Medulla oblongata (tissue), 1 donor: ENCODE measurements around the gene PRR23E.

ENCODE experiments used
- DNase-seq: peaks from one replicate; pipeline ENCODE4 v3.0.0-alpha.2; 2015; ENCODE audit errors: extremely low spot score

The PRR23E gene

DNA sequence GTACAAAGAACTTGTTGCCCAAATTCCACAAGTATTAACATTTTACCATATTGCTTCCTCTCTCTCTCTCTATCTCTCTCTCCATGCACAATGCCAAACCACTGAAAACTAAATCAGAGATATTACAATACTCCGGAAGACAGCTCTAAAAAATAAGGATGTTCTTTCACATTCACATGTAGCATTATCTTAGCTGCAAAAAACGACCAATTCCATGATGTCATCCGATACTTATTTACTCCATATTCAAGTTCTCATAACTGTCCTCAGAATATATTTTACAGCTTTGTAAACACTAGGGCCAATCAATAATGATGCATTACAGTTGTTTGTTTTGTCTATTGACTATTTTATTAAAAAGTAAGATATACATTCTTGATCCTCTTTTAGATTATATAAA is 7.7 kb upstream of the PRR23E start:
- DNase-seq: no peak

DNA sequence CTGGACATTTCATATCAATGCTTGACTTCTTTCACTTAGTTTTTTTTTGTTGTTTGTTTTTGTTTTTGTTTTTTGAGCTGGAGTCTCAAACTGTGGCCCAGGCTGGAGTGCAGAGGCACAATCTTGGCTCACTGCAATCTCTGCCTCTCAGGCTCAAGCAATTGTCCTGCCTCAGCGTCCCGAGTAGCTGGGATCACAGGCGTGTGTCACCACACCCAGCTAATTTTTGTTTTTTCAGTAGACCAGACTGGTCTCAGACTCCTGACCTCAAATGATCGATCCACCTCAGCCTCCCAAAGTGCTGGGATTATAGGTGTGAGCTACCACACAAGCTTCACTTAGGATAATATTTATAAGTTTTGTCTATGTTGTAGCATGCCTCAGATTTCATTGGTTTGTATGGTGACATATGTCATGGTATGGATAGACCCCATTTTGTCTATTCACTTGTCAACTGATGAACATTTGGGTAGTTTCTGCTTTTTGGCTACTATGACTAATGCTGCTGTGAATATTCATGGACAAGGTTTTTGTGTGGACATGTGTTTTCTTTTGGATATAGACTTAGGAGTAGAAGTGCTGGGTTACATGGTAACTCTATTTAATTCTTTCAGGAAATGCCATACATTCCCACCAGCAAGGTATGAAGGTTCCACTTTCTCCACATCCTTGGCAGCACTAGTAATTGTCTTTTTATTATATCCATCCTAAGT is 6.8 kb upstream of the PRR23E start:
- no peak for DNase-seq

DNA sequence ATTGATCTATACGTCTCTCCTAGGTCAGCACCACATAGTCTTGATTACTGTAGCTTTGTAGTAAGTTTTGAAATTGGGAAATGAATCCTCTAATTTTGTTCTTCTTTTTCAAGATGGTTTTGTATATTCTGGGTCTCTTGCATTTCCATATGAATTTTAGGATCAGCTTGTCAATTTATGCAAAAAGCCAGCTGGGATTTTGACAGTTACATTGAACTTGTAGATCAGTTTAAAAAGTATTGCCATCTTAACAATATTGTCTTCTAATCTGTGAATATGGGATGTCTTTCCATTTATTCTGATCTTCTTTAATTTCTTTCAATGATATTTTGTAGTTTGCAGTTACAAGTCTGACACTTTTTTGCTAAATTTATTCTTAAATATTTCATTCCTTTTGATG is 5.6 kb upstream of the PRR23E start:
- DNase-seq: no peak

DNA sequence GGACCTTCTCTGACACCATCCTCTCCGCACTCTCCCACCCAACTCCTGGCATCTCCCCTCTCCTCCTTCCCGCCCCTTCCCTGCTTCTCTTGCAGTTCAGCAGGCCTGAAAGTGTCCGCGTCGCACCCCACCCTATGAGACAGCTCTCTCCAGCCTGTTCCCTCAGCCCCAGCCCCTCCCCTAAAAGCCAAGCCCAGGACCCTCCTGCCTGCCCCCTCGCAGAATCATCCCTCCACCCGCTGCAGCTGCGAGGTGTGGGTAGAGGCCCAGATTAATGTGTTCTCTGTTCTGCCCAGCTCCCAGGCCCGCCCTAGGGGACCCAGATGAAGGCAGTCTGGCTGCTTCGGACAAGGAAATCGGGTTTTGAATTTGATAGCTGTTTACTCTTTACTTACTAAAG is 410 bp downstream of the PRR23E start:
- no peak for DNase-seq

DNA sequence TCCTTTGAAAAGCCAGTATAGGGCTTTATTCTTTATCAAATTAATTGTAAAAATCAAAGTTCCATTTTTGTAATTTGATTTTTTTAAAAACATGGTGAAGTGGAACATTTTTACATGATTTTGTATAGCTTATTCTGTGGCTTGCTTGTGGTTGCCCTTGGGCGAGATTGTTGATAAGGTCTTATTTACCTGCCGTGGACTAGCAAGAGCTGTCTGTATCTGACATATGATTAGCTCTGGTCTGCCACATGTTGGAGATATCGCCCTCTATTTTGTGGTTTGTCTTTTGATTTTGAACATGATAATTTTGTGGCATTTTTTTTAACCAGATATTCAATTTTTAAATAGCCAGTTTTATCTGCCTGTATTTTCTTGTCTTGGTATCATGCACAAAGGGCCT is 844 bp downstream of the PRR23E start:
- DNase-seq: no peak

DNA sequence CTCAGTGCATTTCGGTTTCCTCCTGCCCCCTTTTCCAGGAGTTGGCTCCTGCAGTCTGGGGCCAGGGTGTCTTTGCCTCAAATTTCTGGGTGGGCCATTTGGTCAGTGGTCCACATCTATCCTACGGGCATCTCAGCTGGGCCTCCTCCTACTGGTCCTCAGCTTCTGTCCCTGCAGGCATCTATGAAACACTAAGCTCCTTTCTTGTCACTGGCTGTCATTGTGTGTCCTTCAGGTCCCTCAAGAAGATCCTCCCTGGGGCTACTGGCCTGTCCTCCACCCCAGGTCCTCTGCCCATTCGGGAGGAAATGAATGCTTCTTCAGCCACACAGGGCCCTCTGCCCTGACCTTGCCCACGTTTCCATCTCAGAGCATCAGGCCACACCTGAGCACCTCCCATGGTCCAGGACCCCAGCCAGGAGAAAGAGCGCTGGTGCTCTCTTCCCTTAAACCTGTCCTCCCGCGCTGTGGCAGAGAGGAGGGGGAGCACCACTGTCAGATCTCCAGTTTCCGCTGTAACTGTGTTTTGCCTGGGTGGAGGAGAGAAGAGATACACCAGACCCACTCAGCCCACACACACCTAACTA is 1.8 kb downstream of the PRR23E start:
- no peak for DNase-seq

DNA sequence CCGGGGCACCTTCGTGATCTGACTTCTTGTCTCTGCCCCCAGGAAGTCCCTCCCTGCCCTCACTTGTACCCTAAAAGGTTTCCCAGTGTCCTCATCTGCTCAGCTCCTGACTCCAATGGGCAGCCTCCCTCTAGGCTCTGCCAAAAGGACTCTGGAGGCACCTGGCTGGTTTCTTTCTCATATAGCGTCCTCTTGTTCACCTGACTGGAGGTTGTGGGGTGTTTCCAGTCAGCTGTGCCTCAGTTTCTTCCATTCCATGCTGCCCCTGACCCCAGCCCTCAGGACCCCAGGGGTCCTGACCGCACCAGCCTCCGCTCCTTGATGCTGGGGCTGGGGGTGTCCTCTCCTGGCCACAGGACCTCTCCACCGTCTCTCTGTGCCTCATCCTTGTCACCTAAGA is 2.5 kb downstream of the PRR23E start:
- DNase-seq: no peak

DNA sequence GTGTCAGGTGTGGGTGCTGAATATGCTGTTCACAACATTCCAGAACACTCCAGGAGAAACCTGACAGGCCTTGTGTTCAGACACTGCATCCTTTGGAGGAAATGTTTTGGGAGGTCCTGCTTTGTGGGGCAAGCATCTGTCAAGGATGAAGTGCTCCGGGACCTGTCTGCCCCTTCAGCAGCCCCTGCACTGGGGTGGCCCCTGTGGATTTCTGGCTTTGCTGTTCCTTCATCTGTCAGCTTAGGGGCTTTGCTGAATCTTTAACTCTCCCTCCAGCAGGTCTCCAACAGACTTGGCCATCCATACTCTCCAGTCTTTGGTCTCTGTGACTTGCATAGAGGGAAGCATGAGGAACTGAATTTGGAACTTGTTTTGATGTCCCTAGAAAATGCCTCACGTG is 3.1 kb downstream of the PRR23E start:
- DNase-seq: no peak

DNA sequence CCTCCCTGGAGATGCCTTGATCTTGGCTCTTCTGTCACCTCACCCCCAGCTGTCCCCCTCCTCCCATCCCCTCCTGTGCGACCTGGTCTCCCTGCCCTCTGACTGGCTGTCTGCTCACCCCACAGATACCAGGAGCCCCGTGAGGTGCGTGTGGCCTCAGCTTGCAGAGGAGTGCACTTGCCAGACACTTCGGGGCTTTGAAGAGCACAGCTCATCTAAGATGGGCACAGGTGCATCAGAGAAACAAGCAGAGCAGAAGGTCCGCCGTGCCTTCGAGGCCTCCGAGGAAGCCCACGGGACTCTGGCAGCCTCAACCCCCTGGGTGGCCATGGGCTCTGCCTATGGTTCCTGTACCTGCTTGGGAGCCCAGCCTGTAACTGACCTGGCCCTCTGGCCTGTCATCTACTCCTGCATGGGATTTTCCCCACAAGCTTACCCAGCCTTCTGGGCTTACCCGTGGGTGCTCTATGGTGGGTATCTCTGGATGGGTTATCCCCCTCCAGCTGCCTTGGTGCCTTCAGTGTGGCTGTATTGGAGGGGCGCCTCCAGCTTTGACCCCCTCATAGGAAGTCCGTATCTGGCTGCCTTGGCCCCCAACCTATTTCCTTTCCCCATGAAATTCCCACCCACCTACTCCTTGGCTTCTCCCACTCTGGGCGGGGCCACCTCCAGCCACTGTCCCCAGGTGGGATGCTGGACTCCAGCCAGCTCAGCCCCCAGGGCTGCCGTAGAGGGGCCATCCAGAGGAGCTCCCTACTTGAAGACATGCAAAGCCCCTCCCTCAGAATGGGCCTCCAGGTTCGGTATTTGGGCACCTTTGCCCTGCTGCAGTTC is 3.8 kb downstream of the PRR23E start:
- no peak for DNase-seq

DNA sequence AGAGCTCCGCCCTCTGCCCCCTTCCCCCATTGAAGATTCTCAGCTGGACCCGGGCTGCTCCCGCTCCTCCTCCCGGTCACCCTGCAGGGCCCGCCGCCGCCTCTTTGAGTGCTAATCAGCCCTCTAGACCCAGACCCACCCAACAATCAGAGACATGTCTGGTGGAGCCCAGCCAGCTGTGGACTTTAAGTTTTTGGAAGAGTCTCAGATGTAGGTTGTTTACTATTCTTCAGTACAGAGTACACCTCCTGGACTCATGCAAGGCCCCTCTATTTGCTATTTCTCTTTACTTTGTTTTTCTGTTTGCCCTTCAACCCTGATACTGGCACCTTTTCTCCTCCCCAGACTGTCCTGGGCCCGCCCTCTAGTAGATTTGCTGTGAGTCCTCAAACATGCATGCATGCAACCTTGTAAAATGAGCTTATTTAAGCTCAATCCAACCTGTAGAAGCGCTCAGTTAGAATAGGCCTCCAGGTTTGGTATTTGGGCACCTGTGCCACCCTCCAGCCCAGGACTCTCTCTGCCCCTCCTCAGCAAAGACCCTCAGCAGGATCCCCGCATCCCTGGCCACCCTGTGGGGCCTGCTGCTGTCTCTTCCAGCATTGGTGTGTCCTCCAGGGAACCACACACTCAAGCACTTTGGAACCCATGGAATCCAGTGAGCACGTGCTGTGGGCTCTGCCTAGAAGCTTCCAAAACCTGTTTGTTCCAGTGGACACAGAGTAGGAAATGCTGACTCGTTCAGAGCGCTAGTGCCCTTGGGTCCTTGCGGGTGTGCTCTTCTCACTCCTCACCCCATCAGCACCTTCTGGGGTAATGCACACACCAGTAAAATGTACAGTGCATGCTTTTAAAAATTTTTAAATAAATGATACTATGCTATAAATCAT is 4.6 kb downstream of the PRR23E start:
- DNase-seq: no peak

DNA sequence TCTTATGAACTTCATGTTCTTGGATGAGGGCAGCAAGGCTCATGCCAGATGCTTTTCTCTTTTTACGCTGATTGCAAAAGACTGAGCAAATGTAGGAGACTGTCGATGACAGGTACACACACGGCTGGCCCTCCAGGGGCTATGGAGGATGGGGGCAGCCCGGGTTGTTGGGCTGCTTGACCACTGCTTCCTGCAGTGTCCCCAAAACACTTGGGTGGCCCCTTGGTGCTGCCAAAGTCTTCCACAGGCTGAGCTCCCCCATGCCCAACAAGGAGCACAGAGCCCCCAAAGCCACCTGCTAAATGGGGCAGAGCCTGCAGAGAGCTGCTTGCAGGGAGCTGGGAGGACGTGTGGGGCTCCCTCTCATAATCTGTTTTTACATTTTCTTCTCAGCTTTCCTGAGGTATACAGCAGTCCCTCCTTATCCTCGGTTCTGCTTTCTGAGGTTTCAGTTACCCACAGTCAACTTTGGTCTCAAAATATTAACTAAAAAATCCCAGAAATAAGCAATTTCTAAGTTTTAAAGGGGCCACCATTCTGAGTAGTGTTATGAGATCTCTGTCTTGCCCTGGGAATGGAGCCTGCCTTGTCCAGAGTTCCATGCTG is 7.3 kb downstream of the PRR23E start:
- DNase-seq: no peak

DNA sequence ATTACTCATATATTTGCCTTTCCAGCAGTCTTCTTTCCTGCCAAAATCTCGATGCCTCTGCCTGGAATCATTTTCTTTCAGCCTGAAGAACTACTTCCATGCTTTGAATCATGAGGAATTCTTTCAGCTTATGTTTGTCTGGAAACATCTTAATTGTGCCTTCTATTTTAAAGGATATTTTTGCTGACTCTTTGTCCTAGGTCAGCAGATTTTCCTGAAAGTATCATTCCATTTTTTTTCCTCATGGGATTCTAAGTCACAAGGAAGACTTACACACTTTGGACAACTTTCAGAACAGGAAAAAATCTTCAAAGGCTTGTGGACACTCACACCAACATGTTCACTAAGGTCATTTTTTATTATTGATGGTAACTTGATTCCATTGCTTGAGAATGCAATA is 10.1 kb downstream of the PRR23E start:
- no peak for DNase-seq

DNA sequence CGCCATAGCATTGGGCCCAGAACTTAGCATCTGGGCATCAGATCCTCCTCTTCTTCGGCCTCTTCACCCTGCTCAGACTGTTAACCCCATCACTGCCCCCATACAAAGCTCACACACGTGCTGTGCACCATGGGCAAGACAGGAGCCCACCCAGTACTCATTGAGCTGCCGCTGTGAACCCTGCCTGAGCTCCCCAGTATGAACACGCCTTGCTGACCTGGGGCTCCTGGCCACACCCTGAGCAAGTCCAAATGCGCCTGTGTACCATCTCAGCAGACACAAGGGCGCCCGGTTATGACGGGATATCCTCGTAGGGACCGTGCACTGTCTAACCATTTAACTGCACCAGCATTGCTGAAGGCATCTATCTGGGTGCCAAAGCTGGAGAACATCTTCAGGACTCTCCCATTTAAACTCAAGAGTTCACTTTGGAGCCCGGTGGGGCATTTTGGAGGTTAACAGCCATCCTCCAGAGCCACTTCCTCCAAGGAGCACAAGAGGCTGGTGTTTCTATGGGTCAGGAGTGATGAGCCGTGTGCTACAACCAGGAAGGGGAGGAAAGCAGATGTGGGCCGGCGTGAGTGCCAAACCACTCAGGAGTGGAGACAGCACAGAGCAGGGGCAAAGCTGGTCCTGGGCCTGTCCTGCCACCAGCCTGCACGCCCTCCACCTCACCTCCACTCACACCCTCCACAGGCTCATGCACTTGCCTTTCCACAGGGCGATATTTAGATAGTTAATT is 12.1 kb downstream of the PRR23E start:
- no peak for DNase-seq

DNA sequence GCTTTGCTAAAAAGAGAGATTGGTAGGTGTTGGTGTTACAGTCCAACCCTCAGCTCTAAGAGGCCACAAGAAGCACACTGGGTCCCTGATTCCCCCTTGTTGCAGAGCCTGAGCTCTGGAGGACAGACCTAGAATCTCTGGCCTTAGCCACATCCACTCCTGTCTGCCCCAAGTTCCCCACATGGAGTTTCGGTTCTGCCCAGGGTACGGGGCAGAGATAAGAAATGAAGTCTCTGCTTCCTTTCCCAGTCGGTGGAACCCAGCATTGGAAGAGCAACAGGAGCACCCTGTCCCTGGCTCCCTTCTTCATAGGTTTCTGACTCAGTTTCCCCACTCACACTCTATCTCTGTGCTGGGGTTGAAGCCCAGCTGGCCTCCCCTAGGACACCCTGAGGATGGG is 13.2 kb downstream of the PRR23E start:
- DNase-seq: peak; percentile 39

DNA sequence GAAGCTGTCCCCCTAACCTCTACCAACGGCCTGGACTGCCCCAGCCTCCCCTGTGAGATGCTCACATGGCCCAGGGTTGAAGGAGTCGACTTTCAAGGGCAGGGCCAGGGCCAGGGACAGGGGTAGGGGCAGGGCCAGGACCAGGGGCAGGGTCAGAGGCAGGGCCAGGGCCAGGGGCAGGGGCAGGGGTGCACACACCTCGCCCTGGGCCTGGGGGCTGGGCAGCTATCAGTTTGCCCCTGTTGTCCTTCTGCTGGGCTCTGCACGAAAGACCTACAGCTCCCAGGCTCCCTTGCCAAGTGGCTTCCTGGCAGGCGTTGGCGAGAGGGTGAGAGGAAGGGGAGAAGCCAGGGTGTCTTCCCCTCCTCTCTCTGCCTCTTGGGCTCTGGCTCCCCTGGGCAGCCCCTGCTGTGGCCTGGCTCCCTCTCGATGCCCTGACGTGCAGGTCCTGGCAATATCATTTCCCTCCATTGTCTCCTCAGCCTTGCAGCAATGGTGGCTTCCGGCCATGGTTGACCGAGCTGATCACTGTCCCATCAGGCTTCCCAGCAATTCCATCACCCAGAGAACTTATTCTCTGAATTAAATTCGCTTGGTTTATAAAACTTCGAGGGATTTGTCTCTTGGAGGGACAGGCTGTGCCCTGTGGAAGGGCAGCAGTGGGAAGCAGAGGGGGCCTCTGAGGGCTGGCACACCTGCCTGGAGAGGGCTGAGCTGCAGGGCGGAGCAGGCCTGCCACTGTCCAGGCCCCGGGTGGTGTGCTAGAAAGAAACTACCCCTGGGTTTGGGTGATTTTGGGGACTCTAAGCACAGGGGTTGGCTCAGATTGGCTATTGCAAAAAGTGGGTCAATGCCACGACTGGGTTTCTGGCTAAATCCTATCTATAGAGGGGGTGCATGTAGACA is 13.9 kb downstream of the PRR23E start:
- no peak for DNase-seq

DNA sequence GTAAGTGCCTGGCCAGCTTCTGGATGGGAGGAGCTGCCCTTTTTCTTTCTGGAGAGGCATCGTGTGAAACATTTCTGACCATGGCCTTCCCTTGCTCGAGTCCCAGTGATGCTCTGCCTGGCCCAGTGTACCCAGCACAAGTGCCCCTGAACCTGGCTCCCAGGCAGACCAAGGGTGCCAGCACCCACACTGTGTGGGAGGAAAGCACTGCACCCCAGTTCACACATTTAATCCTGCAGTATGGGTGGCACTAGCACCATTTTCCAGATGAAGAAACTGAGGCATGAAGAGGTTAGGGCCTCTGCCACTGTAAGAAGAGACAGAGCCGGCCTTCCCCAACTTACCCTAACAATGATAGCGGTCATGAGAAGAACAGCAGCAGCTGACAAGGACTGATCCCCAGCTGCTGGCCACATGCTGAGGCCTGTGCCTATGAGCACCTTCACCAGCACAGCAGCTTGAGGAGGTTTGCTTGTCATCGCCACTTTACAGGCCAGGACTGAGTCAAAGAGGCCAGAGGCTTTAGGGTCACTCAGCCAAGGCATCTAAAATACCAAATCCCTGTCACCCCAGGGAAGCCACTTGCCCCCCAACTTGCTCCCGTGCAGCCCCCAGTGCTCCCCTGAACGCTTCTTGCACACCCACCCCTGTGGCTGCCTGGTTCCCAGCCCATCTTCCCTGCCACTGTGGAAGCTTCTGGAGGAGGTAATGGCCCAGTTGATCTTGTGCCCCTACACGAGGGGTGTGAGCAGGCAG is 15.0 kb downstream of the PRR23E start:
- no peak for DNase-seq

DNA sequence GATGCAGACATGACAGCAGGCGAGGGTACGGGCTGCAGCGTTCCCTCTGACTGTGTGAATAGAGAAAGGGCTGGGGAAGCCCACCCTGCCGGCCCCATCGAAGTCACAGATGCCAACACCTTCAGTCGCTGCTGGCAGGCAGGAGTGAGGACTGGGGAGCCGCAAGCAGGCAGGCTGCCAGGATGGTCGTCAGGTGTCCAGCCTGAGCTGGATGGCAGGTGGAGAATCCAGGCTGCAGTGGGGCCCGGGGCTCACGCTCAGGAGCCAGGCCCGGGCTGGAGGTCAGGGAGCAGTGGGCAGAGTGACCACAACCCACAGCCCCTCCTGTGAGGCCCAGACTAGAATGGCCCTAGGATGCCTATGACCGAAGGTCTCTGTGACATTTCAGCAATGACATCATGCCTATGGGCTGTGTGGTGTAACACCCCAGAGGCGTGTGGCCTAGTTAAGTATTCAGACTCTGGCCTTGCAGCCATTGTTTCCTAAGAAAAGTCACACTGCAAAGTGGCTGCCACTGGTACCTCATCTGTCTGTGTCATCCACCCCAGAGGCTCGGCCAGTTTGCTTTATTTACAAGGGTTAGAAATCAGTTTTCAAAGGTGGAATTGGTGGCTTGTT is 15.7 kb downstream of the PRR23E start:
- no peak for DNase-seq

DNA sequence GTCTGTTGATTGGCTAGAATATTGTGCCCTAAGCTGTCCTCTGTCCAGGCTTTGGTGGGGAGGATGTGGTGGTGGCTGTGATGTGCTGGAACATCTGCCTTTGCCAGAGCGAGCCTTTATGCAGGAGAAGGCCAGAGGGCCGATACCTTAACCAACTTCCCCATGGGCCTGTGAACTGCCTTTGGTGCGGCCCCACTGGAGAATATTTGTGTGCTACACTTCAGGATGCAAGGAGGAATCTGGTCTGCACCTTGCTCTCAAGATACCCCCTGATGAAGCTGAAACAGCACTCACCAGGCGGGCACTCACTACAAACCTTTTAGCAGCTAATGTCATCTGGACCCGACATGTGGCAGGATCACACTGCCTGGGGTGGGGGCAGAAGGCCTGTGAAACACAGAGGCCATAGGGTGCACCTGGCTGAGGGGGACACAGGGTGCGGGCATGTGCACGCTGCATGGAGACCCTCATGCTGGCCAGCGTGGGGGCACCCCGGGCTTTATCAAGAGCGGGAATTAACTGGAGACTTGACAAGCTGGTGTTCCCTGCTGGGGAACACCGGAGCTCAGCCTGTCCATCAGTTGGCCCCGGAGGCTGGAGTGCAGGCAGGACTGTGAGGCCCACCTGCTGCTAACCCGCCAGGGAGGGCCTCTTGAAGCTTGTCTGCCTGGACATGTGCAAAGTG is 16.4 kb downstream of the PRR23E start:
- DNase-seq: no peak
